ENCODE results near the gene RIMS4. TPM values are rescaled to one million over a fixed set of nuclear protein-coding genes. Genes with fewer than 3 reads are reported as not detected.

The RIMS4 gene
- total RNA-seq, 2 experiments from 2014 or later = not detected

DNA sequence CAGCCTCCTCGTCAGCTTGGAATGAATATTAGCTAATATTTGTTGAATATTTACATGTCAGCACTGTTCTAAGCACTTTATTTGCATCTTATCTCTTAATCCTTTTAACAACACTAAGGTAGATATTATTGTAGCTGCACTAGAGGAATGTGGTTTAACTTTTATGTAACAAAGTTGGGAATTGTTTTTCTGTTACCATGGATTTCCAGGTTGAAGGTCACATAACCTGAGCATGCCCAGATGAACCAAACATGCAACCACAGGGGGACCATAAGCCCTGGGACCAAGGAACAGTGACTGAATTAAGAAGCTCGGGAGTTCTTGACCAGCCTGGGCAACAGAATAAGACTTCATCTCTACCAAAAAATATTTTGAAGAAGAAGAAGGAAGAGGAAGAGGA, 46.1 kb upstream of the RIMS4 start:
- no peak for ATAC-seq (ENCODE audit: poor library complexity)
- H3K27me3 Mint-ChIP-seq = no peaks in the 10 kb centered on the region
- no peak overlapping the region for H3K4me3 Mint-ChIP-seq
- Histone ChIP-seq H3K27ac (ENCODE audit: low read depth in 1 of 2, low read length in 2 of 2) (no peak overlapping the region), H3K36me3 (ENCODE audit: insufficient read depth, low read length) (no peaks in the 10 kb centered on the region), H3K4me1 (ENCODE audit: insufficient read depth, low read length) (no peaks in the 10 kb centered on the region), H3K9me3 (ENCODE audit: control insufficient read depth in 1 of 2, insufficient read depth in 1 of 2, low read length in 2 of 2) (no peaks in the 10 kb centered on the region), H3K4me3 (ENCODE audit: low read length) (no peak overlapping the region), H3K27me3 (ENCODE audit: control insufficient read depth in 1 of 2, insufficient read depth in 2 of 2, low read length in 2 of 2) (no peaks in the 10 kb centered on the region)
- H3K27ac Mint-ChIP-seq = no peak overlapping the region
- intact Hi-C loops (cut with DNase I, micrococcal nuclease) = no loop called here
- DNase-seq = no peak
- H3K4me1 Mint-ChIP-seq (ENCODE audit: low read depth) = peaks cover 5% of the 10 kb centered on the region
- H3K9me3 Mint-ChIP-seq = no peaks in the 10 kb centered on the region
- POLR2A ChIA-PET = no interaction called here
- CTCF ChIA-PET = no interaction called here
- TF ChIP-seq, protein P1, sequence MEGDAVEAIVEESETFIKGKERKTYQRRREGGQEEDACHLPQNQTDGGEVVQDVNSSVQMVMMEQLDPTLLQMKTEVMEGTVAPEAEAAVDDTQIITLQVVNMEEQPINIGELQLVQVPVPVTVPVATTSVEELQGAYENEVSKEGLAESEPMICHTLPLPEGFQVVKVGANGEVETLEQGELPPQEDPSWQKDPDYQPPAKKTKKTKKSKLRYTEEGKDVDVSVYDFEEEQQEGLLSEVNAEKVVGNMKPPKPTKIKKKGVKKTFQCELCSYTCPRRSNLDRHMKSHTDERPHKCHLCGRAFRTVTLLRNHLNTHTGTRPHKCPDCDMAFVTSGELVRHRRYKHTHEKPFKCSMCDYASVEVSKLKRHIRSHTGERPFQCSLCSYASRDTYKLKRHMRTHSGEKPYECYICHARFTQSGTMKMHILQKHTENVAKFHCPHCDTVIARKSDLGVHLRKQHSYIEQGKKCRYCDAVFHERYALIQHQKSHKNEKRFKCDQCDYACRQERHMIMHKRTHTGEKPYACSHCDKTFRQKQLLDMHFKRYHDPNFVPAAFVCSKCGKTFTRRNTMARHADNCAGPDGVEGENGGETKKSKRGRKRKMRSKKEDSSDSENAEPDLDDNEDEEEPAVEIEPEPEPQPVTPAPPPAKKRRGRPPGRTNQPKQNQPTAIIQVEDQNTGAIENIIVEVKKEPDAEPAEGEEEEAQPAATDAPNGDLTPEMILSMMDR (IDR thresholded peaks at IDR 0.05) = no peak
- no peaks in the 10 kb centered on the region for H3K36me3 Mint-ChIP-seq (ENCODE audit: low read depth)

DNA sequence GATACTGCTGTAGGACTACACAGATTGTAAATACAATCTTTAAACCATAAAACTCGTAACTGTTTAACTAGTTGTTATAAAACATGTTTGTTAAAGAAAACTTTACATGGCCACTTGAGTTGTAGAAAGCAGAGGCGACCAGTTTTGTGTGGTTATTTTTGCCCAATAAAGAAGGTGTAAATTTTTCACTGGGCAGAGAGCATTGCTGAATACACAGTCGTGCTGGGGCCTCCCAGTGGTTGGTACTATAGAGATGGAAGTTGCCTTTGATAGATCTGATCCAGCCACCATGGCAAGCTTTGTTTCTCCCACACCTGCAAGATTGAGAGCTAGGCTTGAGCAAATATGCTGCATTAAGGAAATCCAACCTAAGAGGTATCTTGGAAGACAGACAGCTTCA, 41.2 kb upstream of the RIMS4 start:
- DNase-seq (no peak), ATAC-seq (ENCODE audit: poor library complexity) (no peak)
- Histone ChIP-seq H3K27me3 (ENCODE audit: control insufficient read depth in 1 of 2, insufficient read depth in 2 of 2, low read length in 2 of 2) (peaks cover 2 to 4% of the 10 kb centered on the region in 2 experiments), H3K36me3 (ENCODE audit: insufficient read depth, low read length) (no peaks in the 10 kb centered on the region), H3K4me3 (ENCODE audit: low read length) (no peak overlapping the region), H3K4me1 (ENCODE audit: insufficient read depth, low read length) (no peaks in the 10 kb centered on the region), H3K9me3 (ENCODE audit: control insufficient read depth in 1 of 2, insufficient read depth in 1 of 2, low read length in 2 of 2) (no peaks in the 10 kb centered on the region), H3K27ac (ENCODE audit: low read depth in 1 of 2, low read length in 2 of 2) (no peak overlapping the region)
- H3K36me3 Mint-ChIP-seq (ENCODE audit: low read depth) = no peaks in the 10 kb centered on the region
- no peaks in the 10 kb centered on the region for H3K9me3 Mint-ChIP-seq
- TF ChIP-seq, protein P1 (IDR thresholded peaks at IDR 0.05) = no peak
- POLR2A ChIA-PET = no interaction called here
- no peak overlapping the region for H3K27ac Mint-ChIP-seq
- peaks cover 16% of the 10 kb centered on the region for H3K27me3 Mint-ChIP-seq
- H3K4me3 Mint-ChIP-seq = no peak overlapping the region
- CTCF ChIA-PET = no interaction called here
- intact Hi-C loops (cut with DNase I, micrococcal nuclease) = no loop called here
- H3K4me1 Mint-ChIP-seq (ENCODE audit: low read depth) = no peaks in the 10 kb centered on the region

DNA sequence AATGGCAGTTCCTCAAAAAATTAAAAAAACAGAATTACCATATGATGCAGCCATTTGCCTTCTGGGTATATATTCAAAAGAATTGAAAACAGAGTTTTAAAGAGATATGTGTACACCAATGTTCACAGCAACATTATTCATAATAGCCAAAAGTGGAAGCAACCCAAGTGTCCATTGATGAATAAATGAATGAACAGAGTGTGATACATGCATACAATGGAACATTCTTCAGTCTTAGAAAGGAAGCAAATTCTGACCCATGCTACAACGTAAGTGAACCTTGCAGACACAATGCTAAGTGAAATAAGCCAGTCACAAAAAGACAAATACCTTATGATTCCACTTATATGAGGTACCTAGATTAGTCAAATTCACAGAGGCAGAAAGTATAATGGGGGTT, 40.5 kb upstream of the RIMS4 start:
- no peaks in the 10 kb centered on the region for H3K9me3 Mint-ChIP-seq
- ATAC-seq (ENCODE audit: poor library complexity) = no peak
- no peak overlapping the region for H3K4me3 Mint-ChIP-seq
- no peak for DNase-seq
- TF ChIP-seq, protein P1 (IDR thresholded peaks at IDR 0.05) = no peak
- Histone ChIP-seq H3K27ac (ENCODE audit: low read depth in 1 of 2, low read length in 2 of 2) (no peak overlapping the region), H3K4me3 (ENCODE audit: low read length) (no peak overlapping the region), H3K36me3 (ENCODE audit: insufficient read depth, low read length) (no peaks in the 10 kb centered on the region), H3K9me3 (ENCODE audit: control insufficient read depth in 1 of 2, insufficient read depth in 1 of 2, low read length in 2 of 2) (no peaks in the 10 kb centered on the region), H3K4me1 (ENCODE audit: insufficient read depth, low read length) (no peaks in the 10 kb centered on the region), H3K27me3 (ENCODE audit: control insufficient read depth in 1 of 2, insufficient read depth in 2 of 2, low read length in 2 of 2) (peaks cover 2 to 4% of the 10 kb centered on the region in 2 experiments)
- no peaks in the 10 kb centered on the region for H3K36me3 Mint-ChIP-seq (ENCODE audit: low read depth)
- no peak overlapping the region for H3K27ac Mint-ChIP-seq
- intact Hi-C loops (cut with DNase I, micrococcal nuclease) = no loop called here
- no peaks in the 10 kb centered on the region for H3K4me1 Mint-ChIP-seq (ENCODE audit: low read depth)
- H3K27me3 Mint-ChIP-seq = peaks cover 16% of the 10 kb centered on the region
- ChIA-PET CTCF (interaction anchor here (0.8 kb wide), 1 partner anchor 18 kb away, joined by 3 read pairs; no protein-coding TSS in a partner anchor), POLR2A (no interaction called here)
